Raji (cell line): Measurements from ENCODE around the gene NARF.

Experiments used
- POLR2A ChIP-seq: IDR thresholded peaks from 2 replicates; pipeline ENCODE4 v1.6.1; 2011; ENCODE audit warnings: low read depth, low read length, control low read depth; ENCODE audit not compliant: insufficient read depth

The NARF gene

DNA sequence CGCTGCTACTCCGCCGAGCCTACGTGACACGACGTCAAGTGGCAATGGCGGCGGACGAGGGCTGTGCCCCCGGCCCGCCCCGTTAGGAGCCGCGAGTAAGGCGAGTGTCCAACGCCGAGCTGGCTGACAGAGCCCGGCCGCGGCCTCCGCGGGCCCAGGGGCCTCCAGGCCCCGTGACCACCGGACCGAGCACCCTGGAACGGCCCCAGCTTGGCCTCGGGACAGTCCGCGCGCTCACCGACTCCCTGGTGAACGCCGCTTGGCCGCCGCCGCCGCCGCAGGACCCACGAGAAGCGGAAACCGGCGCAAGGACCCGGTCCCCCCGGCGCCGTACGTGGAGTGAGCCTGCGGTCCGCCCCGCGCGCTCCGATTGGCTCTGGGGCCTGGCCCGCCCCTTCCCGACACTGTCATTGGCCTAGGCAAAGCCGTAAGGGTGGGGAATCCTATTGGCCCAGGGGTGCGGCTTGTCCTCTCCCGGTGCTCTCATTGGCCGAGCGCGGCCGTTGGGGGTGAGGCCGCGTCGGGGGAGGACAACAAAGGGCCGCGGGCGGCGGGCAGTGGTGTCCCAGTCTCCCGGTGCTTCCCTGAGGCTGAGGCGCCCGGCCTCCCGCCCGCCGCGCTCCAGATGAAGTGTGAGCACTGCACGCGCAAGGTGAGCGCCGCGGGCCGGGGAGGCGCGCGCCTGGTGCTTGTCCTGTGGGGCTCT lies at the start of gene NARF:
Gene NARF (plus strand): TSS at position 563 of the 706 bp plus-strand sequence. CDS start 63 bp downstream, at position 626.
- TF ChIP-seq POLR2A = peak; percentile 72

DNA sequence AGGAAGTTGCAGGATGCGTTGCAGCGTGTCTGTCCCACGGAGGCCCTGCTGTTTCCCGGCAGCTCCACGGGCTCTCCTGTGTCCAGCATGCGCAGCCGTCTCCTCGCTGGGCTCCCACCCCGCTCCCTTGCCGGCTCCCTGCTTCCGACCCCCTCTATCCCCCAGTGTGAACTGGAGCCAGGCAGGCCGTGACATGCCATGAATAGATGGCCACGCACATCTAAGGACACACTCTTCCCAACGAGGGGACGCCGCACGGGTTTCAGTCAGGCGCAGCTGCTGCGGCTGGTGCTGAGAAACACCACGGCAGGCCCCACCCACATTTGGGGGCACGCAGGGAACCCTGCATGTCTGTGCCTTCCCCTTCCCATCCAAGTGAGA lies 49.6 kb upstream of the NARF start:
- TF ChIP-seq POLR2A = no peak

DNA sequence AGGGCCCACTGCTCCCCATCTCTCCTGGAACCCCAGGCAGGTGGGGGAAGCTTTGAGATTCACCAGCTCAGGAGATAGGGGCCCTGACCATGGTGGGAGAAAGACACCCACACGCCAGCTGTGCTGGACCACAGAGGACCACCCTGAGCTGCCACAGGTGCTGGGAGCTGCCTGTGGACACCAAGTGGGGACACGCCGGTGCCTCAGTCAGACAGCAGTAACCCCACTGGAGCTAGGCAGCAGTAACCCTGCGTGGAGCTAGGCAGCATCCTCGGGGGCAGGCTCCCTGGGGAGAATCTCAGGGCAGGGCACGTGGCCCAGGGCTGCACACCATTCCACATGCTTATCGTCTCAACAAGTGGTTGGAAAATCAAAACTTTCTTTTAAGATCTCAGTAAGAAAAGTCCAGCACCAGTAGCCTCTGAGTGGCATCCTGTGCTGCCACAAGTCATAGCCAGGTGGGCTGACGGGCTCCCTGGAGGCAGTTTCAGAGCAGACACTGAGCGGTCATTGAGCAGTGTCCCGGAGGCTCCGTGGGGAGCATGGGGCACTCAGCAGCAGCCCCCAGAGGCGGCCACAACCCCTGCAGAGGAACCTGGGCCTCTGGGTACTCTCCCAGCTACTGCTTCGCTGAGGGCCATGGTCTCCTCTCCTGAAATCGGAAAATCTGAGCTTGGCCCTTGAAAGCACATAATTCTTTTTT lies 48.4 kb upstream of the NARF start:
- TF ChIP-seq POLR2A = no peak

DNA sequence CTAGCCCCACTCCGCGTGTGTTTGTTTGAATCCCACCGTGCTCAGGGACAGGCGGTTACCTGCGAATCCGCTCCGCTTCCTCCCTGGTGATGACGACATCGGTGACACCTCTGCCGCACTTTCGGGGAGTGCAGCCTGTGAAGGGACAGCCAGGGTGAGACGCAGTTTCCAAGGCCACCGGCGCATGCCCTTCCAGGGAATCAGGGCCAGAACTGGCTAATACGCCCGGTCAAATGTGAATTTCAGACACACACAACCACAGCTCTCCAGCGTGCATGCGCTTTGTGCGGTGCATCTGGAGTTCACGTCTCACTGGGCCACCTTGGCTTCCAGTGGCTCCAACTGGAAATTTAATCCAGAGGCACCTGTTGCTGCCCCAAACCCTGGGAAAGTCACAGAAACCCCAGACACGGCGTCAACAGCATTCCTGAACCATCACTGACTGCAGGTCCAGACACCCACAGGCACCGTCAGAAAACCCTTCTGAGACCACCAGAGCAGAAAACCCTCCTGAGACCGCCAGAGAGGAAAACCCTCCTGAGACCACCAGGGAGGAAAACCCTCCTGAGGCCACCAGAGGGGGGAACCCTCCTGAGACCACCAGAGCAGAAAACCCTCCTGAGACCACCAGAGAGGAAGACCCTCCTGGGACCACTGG lies 47.0 kb upstream of the NARF start:
- no peak for TF ChIP-seq POLR2A

DNA sequence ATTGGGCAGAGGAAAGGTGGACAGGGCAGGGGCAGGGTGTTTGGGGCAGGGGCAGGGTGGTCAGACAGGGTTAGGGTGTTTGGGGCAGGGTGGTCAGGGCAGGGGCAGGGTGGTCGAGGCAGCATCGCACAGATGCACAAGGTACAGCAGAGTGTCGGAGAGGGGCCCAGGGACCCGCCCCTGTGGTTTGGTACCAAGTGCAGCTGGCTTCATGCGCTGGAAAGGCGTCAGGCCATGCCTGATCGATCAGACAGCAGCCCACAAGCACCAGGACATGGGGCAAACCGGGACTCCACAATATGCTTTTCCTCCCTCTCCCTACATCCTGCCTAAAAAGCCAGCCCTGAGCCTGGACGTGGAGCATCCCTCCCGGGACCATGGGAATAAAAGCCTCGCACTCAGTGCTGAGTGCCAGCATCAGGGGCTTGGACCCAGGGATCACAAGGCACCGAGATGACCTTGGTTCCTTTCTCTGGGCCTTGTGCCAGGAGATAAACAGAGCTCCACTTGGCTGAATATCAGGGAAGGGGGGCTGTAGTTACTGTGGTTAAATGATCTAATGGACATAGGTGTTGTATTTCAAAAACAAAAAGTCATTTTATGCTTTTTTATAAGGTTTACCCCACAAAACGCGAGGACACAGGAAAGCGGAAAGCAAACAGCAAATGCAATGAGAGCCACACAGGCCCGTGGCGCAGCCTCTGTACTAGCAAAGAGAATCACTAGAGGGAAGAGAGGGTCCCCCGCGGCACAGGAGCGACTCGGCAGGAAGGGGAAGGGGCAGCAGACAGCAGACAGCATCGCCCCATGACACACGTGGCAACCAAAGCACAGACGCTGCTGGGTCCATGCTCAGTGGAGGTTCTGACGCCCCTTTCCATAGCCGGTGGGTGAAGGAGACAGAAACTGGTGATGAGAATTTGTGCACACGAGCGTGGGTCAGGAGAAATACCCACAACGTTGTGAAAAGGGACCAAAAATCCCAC lies 45.7 kb upstream of the NARF start:
- TF ChIP-seq POLR2A = no peak

DNA sequence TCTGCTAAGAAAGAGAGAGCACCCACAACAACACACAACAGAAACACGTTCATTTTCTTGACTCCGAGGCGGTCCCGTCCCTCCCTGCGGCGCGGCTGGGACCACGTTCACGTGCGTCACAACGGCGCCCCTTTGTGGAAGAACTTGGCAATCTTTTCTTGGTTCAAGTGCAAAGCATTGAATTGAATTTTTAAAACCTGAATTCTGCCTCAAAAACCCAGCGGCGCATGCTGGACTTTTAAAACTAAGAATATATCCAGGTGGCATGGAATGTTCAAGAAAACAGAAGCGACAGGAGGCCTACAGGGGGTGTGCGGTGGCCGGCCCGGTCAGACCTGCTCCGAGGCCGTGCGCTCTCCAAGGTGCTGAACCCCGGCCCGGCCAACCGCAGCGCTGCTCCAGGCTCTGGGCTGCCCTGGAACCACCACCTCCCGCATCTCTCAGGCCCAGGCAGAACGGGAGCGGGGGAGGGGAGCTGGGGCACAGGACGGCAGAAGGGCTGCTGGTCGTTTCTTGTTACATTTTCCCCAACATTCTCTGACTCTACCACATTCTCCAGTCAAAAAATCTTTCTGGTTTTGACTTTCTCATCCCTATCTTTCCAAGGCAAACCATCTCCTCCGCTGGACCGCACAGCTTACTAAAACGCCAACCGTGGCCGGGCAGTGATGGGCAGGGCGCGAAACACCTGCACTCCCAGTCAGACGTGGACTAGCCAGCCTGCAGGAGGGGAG lies 43.8 kb upstream of the NARF start:
- no peak for TF ChIP-seq POLR2A

DNA sequence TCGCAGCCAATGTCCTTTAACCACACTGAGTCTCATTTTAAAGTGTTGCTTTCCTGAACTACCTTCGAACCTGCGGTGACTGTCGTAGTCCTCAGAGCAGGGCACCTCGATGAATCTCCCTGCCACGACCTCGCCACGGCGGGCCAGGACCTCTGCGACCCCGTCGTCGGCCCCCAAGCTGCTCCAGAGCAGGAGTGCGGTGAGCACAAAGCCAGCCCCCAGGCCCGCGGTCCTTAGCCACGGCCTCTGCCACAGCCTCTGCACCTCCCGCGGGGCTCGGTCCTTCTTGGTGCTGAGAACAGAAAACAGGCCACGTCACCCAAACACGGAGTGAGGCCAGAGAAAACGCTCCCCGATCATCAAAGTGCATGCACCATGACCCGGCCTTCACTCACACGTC lies 43.2 kb upstream of the NARF start:
- no peak for TF ChIP-seq POLR2A

DNA sequence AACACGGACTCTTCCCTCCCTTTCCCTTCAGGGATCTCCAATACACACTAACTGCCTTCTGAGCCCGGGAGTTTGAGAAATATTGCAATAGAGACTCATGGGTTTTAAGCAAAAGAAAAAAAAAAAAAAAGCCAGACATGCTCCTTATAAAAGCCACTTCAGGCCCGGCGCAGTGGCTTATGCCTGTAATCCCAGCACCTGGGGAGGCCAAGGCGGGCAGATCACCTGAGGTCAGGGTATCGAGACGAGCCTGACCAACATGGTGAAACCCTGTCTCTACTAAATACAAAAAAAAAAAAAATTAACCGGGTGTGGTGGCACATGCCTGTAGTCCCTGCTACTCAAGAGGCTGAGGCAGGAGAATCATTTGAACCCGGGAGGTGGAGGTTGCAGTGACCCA lies 42.8 kb upstream of the NARF start:
- TF ChIP-seq POLR2A = no peak

DNA sequence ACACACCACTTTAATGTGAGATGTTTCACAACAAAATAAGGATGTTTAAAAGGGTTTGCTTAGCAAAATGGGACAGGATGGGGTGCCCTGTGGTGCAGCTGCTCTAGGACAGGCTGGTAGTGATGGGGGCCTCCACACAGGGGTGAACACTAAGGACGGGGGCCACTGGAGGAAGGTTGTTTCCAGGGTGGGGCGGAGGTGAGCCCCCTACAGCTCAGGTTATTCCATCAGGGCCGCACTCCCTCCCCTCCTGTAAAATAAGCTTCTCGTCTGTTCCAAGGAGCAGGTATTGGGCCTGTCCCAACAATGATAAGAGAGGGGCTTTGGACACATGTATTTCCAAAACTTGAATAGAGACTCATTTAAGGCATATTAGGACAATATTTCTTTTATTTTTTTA lies 42.3 kb upstream of the NARF start:
- TF ChIP-seq POLR2A = no peak

DNA sequence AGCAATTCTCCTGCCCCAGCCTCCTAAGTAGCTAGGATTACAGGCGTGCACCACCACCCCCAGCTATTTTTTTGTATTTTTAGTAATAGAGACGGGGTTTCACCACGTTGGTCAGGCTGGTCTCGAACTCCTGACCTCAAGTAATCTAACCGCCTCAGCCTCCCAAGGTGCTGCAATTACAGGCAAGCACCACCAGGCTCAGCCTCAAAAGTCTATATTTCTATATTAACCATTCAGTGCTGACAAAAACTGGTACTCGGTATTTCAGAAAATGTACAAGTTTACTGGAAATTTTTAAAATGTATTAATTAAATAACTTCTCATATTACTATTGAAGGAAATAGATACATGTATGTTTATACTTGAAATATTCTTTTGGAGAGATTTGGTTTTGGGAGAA lies 41.8 kb upstream of the NARF start:
- no peak for TF ChIP-seq POLR2A

DNA sequence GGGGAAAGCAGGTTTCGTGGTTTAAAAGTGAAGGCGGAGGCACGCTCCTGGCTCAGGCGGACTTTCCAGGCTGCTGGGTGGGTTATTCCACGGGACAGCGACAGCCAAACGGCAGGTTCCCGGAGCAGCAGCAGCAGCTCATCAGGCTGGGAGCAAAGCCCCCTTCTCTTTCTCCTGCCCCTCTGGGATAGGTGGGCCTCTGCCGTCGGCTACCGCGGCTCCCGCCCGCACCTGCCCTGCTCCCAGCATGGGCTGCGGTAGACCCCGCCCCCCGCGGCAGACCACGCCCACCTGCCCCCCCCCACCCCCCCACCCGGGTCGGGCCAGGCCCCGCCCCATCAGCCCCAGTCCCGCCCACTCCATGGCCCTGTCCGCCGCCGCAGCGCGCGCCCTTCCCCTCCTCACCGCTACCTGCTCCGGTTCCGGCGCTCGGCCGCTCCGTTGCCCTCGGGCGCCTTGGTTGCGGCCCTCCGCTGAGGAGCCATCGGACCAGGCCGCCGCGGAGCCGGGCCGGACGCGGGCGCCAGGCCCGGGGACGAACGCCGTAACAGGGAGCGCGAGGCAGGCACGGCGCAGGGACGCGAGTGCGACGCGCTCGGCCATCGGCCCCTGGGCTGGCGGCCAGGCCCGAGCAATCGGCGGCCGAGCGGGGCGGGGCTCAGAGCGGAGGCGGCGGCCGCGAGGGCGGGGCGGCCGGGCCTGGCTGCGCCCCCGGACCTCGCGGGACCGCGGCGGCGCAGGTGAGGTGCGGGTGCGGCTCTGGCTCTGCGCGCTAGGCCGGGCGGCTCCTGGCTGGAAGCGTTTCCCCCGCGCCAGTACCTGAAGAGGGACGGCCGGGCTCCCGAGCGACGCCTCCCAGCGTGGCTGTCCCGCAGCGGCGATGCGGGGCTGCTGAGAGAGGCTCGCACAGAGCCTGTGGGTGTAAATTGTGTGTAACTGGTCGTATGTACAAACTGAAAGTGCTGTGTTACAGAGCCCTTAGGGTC lies 40.2 kb upstream of the NARF start, which contains the start of the genes HEXD and OGFOD3:
Gene HEXD (plus strand): TSS at position 347 of the 986 bp plus-strand sequence. CDS start 1,453 bp downstream, outside the sequence.
Gene OGFOD3 (minus strand): TSS at position 586 of the 986 bp plus-strand sequence. CDS start 101 bp downstream, at position 485.
- peak; percentile 84; the same call in 1 of the 2 replicates for TF ChIP-seq POLR2A

DNA sequence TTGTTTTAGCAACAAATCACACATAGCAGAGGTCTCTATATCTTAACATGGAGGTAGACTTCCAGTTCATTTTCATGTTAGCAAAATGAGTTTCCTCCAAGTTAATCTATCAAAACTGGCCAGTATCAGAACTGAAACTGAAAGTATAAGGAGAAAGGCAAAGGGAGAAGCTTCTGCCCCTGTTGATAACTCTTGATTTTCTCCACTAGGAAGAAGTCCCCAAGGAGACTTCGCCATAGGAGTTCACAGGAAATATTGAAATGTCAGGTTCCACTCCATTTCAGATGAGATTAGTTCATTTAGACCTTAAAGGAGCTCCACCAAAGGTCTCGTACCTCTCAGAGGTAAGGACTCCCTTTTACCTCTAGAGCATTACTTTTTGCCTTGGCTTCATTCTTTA lies 39.0 kb upstream of the NARF start:
- no peak for TF ChIP-seq POLR2A
